GM23338 (cell line): Measurements from ENCODE around the gene TPD52L3. TPM values are rescaled to one million over a fixed set of nuclear protein-coding genes. Genes with fewer than 3 reads are reported as not detected.

ENCODE experiments used
- ATAC-seq: fragments of 200-7000 bp; cut with Tn5 transposase; 3 replicates; pipeline ENCODE4 v1.9.1; 2020
- DNase-seq: peaks from one replicate; pipeline ENCODE4 v3.0.0-alpha.2; 2015; ENCODE audit warnings: low spot score
- H2AFZ ChIP-seq: fragments of 200-600 bp; sonication (generic); 2 replicates; pipeline ENCODE4 v1.8.0; 2016; ENCODE audit warnings: antibody characterized with exemption, mild to moderate bottlenecking, moderate library complexity
- H3F3A ChIP-seq: fragments of 200-600 bp; sonication (generic); replicated peaks from 2 replicates; pipeline ENCODE4 v1.8.0; 2017; ENCODE audit warnings: antibody characterized with exemption, mixed run types, low read depth
- H3K27ac ChIP-seq: fragments of 200-600 bp; sonication (generic); 2 replicates; pipeline ENCODE4 v1.6.1; 2016; ENCODE audit warnings: low read depth
- H3K27me3 ChIP-seq: fragments of 200-600 bp; sonication (generic); 2 replicates; pipeline ENCODE4 v1.8.0; 2016; ENCODE audit warnings: mild to moderate bottlenecking, mixed run types, moderate library complexity; ENCODE audit not compliant: insufficient read depth
- H3K36me3 ChIP-seq: fragments of 200-600 bp; sonication (generic); 2 replicates; pipeline ENCODE4 v1.8.0; 2016; ENCODE audit warnings: mild to moderate bottlenecking; ENCODE audit not compliant: insufficient read depth
- H3K4me1 ChIP-seq: fragments of 200-600 bp; sonication (generic); 2 replicates; pipeline ENCODE4 v1.8.0; 2016; ENCODE audit warnings: mild to moderate bottlenecking, moderate library complexity; ENCODE audit not compliant: insufficient read depth
- H3K4me2 ChIP-seq: fragments of 200-600 bp; sonication (generic); 2 replicates; pipeline ENCODE4 v1.7.1; 2017; ENCODE audit warnings: mixed run types
- H3K4me3 ChIP-seq: fragments of 200-600 bp; sonication (generic); 2 replicates; pipeline ENCODE4 v1.6.1; 2016; ENCODE audit warnings: mixed run types
- H3K79me2 ChIP-seq: fragments of 200-600 bp; sonication (generic); replicated peaks from 2 replicates; pipeline ENCODE4 v1.8.0; 2017; ENCODE audit warnings: mild to moderate bottlenecking; ENCODE audit not compliant: insufficient read depth
- H3K9me2 ChIP-seq: fragments of 200-600 bp; sonication (generic); 2 replicates; pipeline ENCODE4 v1.8.0; 2017; ENCODE audit not compliant: insufficient read depth
- H4K20me1 ChIP-seq: fragments of 200-600 bp; sonication (generic); replicated peaks from 2 replicates; pipeline ENCODE4 v1.8.0; 2017; ENCODE audit warnings: mild to moderate bottlenecking; ENCODE audit not compliant: insufficient read depth
- H3K27ac Mint-ChIP-seq: 2 replicates; pipeline ENCODE4 v1.8.0; 2020; ENCODE audit warnings: inconsistent platforms, mild to moderate bottlenecking, moderate library complexity, mixed read lengths
- H3K27me3 Mint-ChIP-seq: 3 replicates; pipeline ENCODE4 v1.8.0; 2022; ENCODE audit warnings: low read depth, mild to moderate bottlenecking, moderate library complexity, mixed read lengths, inconsistent platforms; ENCODE audit not compliant: insufficient read depth, poor library complexity
- H3K36me3 Mint-ChIP-seq: 3 replicates; pipeline ENCODE4 v1.8.0; 2021; ENCODE audit warnings: low read depth, mild to moderate bottlenecking, inconsistent platforms, moderate library complexity, mixed read lengths
- H3K4me1 Mint-ChIP-seq: 3 replicates; pipeline ENCODE4 v1.8.0; 2020; ENCODE audit warnings: mild to moderate bottlenecking, inconsistent platforms, mixed read lengths
- H3K4me3 Mint-ChIP-seq: 3 replicates; pipeline ENCODE4 v1.8.0; 2021; ENCODE audit warnings: moderate library complexity, mild to moderate bottlenecking, inconsistent platforms, mixed read lengths
- H3K9me3 Mint-ChIP-seq: 3 replicates; pipeline ENCODE4 v1.8.0; 2020; ENCODE audit warnings: moderate library complexity, mild to moderate bottlenecking, inconsistent platforms, mixed read lengths
- CREB1 ChIP-seq: fragments of 250-450 bp; sonication (Bioruptor Pico); IDR thresholded peaks from 2 replicates; pipeline ENCODE4 v1.5.0; 2020; ENCODE audit warnings: low read depth, mild to moderate bottlenecking, moderate library complexity
- CTCF ChIP-seq, 2 experiments: fragments of 200-600 bp in 1 of 2; sonication (generic) in 1 of 2; conservative IDR thresholded peaks; 2 replicates each; pipeline versions ENCODE4 v1.5.1 to v1.6.1; 2016 to 2017; ENCODE audit warnings: antibody characterized with exemption in 2 of 2, low read depth in 2 of 2, mild to moderate bottlenecking in 2 of 2, moderate library complexity in 1 of 2
- EZH2phosphoT487 ChIP-seq: fragments of 200-600 bp; sonication (generic); IDR thresholded peaks from one replicate; pipeline ENCODE4 v1.8.1; 2018; ENCODE audit warnings: antibody characterized with exemption; ENCODE audit not compliant: unreplicated experiment
- JUNB ChIP-seq: IDR thresholded peaks from one replicate; pipeline ENCODE4 v1.6.1; 2016; ENCODE audit warnings: antibody characterized with exemption; ENCODE audit not compliant: unreplicated experiment
- NANOG ChIP-seq: IDR thresholded peaks from 2 replicates; pipeline ENCODE4 v1.6.1; 2016; ENCODE audit warnings: antibody characterized with exemption, borderline replicate concordance
- POLR2AphosphoS5 ChIP-seq: IDR thresholded peaks from 2 replicates; pipeline ENCODE4 v1.6.1; 2016; ENCODE audit warnings: antibody characterized with exemption, low read depth
- REST ChIP-seq: IDR thresholded peaks from one replicate; pipeline ENCODE4 v1.6.1; 2018; ENCODE audit warnings: antibody characterized with exemption; ENCODE audit not compliant: unreplicated experiment
- STAT1 ChIP-seq: IDR thresholded peaks from one replicate; pipeline ENCODE4 v1.6.1; 2016; ENCODE audit warnings: antibody characterized with exemption; ENCODE audit not compliant: unreplicated experiment
- ZNF114 ChIP-seq: fragments of 250-450 bp; sonication (Bioruptor Pico); IDR thresholded peaks from 2 replicates; pipeline ENCODE4 v1.5.0; 2020; ENCODE audit warnings: mild to moderate bottlenecking, moderate library complexity
- ZNF331 ChIP-seq: fragments of 250-450 bp; sonication (Bioruptor Pico); IDR thresholded peaks from 2 replicates; pipeline ENCODE4 v1.5.0; 2020; ENCODE audit warnings: low read depth, mild to moderate bottlenecking, moderate library complexity
- ZNF462 ChIP-seq: fragments of 250-450 bp; sonication (Bioruptor Pico); IDR thresholded peaks from 2 replicates; pipeline ENCODE4 v1.5.0; 2020; ENCODE audit warnings: mild to moderate bottlenecking, moderate library complexity
- polyA plus RNA-seq: library from polyadenylated mRNA; unstranded; fragments of >200 nt; fragmentation: Nextera tagmentation; extraction: Ambion mirVana; gene quantifications from 2 replicates; pipeline ENCODE4 v1.2.1, GENCODE V29; 2016
- total RNA-seq: library from RNA; depleted of rRNA; stranded (reverse); fragments of >200 nt; shearing (Covaris generic); gene quantifications from 2 replicates; pipeline ENCODE4 v1.2.3, GENCODE V29; 2014

TPD52L3 gene
- total and polyA plus RNA-seq, 2 experiments from 2014 or later: not detected

- H4K20me1 ChIP-seq: no peaks in the 10 kb centered on the region
- no peak overlapping the region for H2AFZ ChIP-seq
- no peak overlapping the region for H3K4me3 Mint-ChIP-seq
- no peaks in the 10 kb centered on the region for H3K27me3 ChIP-seq
- no peak overlapping the region for H3K4me2 ChIP-seq
- no peak for TF ChIP-seq EZH2phosphoT487
- TF ChIP-seq CTCF (conservative IDR thresholded peaks at IDR 0.05; ENCODE audit: low read depth in 2 of 2): no peak
- no peak for TF ChIP-seq ZNF114
- no peak for TF ChIP-seq JUNB
- TF ChIP-seq CREB1 (CRISPR knock-in tag): no peak
- TF ChIP-seq POLR2AphosphoS5: no peak
- TF ChIP-seq REST: no peak
- TF ChIP-seq ZNF331 (CRISPR knock-in tag): no peak
- DNase-seq (no peak), ATAC-seq (no peak)
- no peaks in the 10 kb centered on the region for H3K36me3 ChIP-seq
- no peaks in the 10 kb centered on the region for H3F3A ChIP-seq
- no peaks in the 10 kb centered on the region for H3K79me2 ChIP-seq
- no peaks in the 10 kb centered on the region for H3K27me3 Mint-ChIP-seq
- no peaks in the 10 kb centered on the region for H3K4me1 Mint-ChIP-seq
- 0 out of 3 replicates have a peak, but pooled peaks cover under 1% of the 10 kb centered on the region for H3K9me3 Mint-ChIP-seq
- no peak overlapping the region for H3K4me3 ChIP-seq
- H3K4me1 ChIP-seq: no peaks in the 10 kb centered on the region
- H3K36me3 Mint-ChIP-seq: no peaks in the 10 kb centered on the region
- H3K27ac ChIP-seq: no peak overlapping the region
- H3K9me2 ChIP-seq: no peaks in the 10 kb centered on the region
- H3K27ac Mint-ChIP-seq: no peak overlapping the region
Measured at GRCh38 chr9:6301858-6302257, 26.3 kb upstream of the TPD52L3 start.

- Histone ChIP-seq H3K36me3 (no peaks in the 10 kb centered on the region), H3K4me2 (no peak overlapping the region), H3K27ac (no peak overlapping the region), H3F3A (no peaks in the 10 kb centered on the region), H3K9me2 (no peaks in the 10 kb centered on the region), H3K27me3 (no peaks in the 10 kb centered on the region), H3K4me1 (no peaks in the 10 kb centered on the region), H3K79me2 (no peaks in the 10 kb centered on the region), H3K4me3 (no peak overlapping the region), H4K20me1 (no peaks in the 10 kb centered on the region), H2AFZ (no peak overlapping the region)
- no peak for TF ChIP-seq JUNB
- TF ChIP-seq STAT1: no peak
- TF ChIP-seq NANOG: no peak
- TF ChIP-seq ZNF462 (CRISPR knock-in tag): no peak
- no peaks in the 10 kb centered on the region for H3K27me3 Mint-ChIP-seq
- H3K36me3 Mint-ChIP-seq: no peaks in the 10 kb centered on the region
- ATAC-seq (no peak), DNase-seq (no peak)
- H3K9me3 Mint-ChIP-seq: no peaks in the 10 kb centered on the region
- H3K27ac Mint-ChIP-seq: no peak overlapping the region
- H3K4me3 Mint-ChIP-seq: no peak overlapping the region
- no peaks in the 10 kb centered on the region for H3K4me1 Mint-ChIP-seq
Measured at GRCh38 chr9:6302417-6302816, 25.8 kb upstream of the TPD52L3 start.
